GM19463 (cell line): ENCODE data around the gene DDX51.

Source experiments
- ATAC-seq: cut with Tn5 transposase; IDR thresholded peaks from one replicate; pipeline ENCODE4 v1.9.1; 2021; ENCODE audit warnings: mild to moderate bottlenecking, moderate library complexity; ENCODE audit not compliant: unreplicated experiment

DDX51 gene

DNA sequence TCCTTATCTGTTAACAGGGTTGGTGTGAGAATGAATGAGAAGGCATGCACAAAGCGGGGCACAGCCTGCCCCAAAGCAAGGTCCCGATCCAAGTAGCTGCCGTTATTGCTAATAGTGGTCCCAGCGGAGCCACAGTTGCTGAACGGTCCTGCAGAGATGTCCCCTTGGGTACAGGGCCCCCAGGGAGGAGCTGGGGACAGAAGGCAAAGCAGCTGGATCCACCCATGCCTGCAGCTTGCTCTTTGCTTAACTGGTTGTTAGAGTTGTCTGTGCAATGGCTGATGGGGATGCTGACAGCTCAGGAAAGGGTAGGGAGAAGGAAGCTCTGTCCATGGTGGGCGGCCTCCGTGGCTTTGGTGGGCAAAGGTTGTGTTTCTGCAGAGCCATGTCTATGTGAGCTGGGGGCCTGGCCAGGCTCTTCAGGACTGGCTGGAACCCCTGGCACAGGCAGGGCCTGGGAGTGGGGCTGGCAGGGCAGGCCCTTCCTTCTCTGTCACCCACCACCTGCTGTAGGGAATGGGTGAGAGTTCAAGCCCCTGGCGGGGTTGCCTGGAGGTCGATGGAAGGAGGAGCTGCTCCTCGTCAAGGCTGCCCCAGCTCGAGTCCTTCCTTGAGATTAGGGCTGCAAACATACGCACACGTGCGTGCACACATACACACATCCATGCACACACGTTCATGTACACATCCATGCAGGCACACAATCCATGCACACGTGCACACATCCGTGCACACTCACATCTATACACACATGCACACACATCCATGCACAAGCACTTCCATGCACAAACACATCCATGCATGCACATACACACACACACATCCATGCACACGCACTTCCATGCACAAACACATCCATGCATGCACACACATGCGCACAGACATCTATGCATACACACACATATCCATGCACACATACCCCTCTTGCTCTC, 35.6 kb upstream of the DDX51 start:
- ATAC-seq, result no peak

DNA sequence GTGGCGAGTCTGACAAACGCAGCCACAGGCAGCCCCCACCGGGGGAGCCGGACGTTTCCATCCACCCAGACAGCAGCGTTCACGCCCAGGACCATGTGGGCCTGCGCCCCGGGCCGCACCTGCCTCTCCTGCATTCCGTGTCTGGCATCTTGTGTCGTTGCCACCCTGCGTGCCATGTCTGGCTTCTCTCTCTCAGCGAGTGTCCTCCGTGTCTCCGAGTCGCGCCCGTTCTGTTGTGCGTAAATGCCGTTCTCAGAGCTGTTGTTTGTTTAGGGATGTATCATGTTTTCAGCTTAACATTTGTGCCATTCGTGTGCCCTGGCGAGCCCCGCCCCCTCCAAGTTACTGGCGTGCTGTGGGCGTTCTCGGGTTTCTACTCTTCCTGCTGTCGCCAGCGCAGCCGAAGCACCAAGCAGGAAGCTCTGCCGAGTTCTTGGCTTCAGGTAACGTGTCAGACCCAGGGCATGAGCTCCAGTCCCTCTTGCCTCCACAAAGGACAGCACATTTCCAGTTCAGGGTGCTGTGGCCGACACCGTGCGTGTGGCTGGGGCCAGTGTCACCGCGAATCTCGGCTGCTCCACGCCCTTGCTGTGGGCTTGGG, 34.8 kb upstream of the DDX51 start:
- no peak for ATAC-seq

DNA sequence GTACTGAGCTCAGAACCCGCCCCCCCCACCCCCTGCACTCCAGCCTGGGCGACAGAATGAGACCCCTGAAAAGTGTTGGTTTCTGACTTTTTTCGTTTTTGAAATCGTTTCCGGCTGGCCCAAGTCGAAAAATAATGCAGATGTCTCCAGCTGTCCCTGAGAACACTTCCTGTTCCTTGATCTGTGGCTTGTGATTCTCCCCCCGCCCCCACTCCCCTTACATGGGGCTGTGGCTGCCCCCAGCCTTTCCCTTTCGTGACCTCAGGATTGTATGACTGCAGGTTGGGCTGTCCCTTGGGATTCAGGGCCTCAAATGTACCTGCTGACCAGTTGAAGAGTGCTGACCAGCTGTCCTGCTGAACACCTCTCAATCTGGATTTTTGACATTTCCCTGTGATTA, 34.2 kb upstream of the DDX51 start:
- no peak for ATAC-seq

DNA sequence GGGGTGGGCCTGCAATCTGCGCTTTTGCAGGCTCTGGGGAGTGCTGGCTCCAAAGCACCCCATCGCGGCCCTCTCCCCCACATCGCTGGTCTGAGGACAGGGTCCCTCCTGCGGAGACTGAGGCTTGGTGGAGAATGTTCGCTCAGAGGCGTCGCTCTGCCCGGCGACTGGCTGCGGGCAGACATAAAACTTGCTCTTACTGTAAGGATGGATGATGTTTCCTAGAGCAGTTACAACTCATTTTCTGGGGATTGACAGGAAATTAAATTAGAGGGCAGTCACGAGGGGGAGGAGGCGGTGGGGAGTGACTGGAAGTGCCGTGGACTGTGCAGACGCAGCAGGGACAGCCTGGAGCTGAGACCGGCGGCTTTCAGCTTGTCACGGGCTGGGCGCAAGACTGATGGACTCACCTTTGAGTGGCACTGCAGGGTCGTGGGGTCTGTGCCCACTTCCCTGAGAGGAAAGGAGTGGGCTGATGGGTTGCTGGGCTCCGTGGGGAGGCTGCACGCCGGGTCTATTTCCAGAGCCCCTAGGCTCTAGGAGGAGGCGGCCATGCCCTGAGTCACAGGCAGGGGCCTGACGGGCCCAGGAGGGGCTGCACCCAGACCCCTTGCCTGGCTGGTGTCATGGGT, 32.9 kb upstream of the DDX51 start:
- no peak for ATAC-seq

DNA sequence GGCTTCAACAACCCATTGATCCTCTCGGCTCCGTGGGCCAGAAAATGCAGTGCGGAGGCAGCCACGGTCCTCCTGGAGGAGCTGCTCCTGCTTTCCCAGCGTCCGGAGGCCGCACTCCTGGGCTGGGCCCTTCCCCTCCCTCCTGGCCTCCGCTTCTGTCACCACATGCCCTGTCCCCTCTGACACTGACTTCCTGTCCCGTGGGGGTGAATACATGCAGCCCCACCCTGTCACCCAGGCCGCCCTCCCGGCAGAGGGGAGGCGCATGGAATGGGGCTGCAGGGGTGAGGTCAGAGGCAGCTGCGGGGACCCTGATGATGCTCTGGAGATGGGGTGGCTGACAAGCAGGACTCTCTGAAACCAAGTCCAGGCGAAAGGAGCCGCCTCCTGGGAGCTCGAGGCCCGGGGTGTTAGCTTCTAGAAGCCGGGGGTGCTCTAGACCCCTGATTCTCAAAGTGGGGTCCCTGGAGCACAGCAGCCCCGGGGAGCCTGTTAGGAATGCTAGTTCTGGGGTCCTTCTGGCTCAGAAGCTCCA, 32.3 kb upstream of the DDX51 start:
- ATAC-seq, result no peak

DNA sequence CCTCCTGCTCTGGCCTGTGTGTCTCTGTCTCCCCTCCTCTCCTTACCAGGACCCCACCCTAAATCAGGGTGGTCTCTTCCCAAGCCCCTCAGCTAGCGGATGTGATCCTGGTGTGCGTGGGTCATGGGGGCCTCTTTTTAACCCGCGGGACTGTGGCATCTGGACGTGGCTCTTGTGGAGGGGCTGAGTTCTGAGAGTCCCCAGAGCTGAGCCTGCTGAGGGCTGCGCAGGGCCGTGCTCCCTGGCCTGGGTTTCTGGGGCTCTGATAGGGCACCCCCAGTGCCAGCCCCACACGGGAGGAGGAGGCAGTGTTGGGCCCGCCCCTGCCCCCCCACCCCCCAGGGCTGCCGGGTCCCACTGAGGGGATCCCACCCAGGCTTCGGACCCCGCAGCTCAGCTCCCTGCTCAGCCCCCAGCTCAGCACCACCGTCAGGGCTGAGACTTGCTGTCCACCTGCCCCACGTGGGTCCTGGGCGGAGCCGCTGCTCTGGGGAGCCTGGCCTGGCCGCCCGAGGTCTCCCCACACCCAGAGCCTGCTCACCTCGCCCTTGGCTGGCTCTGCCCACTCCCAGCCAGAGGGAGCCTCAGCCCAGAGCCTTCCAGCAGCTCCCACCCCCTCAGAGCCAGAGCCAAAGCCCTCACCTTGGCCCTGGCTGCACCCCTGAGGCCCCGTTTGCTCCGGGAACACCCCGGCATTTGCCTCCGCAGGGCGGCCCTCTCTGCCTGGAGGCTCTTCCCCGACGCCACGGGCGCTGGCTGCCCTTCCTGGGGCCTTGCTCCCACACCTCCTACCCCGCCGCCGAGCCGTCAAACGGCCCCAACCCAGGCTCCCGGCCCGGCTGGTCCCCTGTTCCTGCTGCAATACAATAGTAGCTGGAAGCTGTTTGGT, 31.6 kb upstream of the DDX51 start:
- ATAC-seq, result no peak

DNA sequence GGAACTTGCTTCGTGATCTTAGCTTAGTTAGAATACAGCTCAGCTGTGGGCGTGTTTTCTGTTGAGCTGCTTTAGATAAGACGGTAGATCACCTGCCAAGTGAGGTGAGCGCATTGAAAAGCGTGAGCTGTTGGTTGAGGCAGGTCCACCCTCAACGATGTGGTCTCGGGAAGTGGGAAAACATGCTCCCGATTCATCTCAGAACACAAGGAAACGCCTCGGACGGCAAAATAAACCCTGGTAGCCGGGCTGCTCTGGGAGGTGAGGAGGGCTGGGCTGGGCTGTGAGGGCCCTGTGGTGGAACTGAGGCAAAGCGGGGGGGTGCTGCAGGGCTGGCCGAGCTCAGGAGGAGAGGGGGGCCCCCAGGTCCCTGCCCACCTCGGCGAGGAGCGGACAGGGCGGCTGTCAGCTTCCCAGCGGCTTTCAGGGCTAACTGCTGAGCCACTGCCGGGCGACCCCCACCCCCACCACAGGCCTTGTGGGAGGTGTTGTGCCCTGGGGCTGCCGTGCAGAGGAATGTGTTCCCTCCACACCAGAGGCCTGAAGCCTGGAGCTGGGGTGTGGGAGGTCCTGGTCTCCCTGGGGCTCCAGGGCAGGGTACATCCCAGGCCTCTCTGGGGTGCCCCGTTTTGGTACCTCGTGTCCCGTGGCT, 30.8 kb upstream of the DDX51 start:
- no peak for ATAC-seq

DNA sequence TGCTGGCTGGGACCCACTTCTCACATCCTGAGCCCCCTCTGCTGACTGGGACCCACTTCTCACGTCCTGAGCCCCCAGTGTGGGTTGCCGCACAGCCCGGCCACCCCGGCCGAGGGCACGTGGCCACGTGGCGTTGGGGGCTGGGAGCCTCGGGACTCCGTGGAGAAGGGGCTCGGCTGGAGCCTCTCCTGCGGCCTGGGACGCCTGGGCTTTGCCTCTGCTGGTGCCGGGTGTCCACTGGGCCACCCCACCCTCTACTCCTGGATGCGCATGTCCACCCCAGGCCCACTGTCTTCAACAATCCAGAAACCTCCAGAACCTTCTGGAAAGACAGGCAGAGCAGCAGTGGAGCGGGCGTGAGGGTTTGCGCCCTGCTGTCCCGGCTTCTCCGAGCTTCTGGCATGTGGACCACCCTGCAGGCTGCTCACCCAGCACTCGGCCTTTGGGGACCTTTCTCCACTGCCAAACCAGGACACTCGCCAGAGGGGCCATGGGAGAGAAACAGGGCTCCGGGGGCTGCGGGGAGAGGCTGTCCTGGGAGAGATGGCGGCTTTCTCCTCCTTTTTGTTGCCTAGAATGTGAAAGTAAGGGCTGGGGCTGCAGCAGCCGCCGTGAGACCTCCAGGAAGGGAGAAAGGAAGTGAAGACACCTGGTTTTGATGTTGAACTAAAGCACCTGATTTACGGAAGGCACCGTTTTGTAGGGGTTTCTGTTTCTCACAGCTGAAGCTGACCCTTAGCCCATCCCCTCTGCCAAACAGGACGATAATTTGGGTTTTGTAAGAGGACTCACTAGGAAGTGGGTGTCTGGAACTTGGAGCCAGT, 30.1 kb upstream of the DDX51 start:
- ATAC-seq, result no peak

DNA sequence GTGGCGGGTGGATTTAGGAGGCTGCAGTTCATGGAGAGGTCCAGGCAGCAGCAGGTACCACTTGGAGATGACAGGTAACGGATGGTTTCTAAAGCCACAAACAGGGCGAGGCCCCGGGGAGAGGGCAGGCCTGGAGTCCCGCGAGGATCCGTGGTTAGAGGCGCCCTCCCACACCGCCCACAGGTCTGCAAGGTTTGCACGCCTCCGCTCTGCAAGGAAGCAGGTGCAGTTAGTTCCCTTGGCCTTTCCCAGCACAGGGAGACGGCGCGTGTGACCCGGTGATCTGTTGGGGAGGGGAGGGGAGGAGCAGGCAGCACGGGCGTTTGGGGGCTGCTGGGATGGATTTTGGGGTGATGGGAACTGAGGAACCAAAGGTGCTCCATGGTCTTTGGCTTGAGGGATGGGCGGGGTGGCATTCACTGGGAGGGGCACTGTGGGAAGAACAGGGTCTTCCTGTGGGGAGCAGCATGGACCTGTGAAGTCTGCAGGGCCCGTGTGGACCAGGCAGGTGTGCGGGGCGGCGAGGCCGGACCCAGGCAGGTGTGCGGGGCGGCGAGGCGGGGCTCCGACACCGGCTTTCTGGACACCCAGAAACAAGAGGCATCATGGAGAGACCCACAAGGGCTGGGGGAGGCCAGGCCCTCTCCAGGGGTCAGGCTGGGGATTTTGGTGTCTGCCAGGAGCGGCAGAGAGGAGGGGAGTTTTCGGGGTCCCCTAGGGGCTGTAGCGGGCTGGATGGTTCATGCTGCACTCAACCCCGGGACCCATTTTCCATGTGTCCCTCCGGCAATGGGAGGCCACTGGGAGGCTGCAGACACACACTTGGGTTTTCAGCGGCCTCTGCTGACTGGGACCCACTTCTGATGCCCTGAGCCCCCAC, 29.3 kb upstream of the DDX51 start:
- no peak for ATAC-seq

DNA sequence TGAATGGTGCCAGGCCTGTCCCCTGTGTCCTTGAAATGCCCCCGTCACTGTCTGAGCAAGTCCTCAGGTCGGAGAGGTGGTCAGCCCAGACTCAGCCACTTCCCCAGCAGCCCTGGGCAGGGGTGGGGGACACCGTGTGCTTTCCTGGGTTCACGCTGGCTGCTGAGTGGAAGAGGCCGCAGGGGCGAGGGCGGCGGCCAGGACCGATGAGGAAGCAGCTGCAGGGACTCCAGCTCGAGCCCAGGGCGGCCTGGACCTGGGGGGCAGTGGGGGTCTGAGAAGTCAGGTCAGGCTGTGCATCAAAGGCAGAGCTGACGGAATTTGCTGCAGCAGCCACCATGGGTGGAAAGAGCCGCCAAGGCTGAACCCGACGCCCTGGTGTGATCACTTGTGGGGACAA, 28.5 kb upstream of the DDX51 start:
- no peak for ATAC-seq

DNA sequence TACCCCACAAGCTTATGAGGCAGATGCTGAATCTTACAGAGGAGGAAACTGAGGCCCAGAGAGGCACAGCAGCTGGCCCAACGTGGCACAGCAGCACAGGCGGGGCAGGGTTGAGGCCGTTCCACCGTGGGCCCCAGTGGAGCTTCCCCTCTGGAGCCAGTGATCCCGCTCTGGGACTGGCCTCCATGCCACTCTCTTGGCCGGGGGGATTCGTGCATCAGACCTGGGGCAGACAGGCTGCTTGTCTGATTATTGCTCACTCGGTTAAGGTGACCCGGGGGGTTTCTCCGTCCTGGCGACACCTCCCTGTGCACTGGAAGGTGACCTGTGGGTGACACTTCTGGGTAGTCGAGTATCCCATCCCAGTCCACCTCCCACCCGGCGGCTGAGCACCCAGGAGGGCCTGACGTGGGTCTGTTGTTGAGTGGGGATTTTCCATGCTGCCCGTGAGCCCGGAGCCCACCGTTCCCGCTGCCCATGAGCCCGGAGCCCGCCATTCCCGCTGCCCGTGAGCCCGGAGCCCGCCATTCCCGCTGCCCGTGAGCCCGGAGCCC, 27.9 kb upstream of the DDX51 start:
- no peak for ATAC-seq

DNA sequence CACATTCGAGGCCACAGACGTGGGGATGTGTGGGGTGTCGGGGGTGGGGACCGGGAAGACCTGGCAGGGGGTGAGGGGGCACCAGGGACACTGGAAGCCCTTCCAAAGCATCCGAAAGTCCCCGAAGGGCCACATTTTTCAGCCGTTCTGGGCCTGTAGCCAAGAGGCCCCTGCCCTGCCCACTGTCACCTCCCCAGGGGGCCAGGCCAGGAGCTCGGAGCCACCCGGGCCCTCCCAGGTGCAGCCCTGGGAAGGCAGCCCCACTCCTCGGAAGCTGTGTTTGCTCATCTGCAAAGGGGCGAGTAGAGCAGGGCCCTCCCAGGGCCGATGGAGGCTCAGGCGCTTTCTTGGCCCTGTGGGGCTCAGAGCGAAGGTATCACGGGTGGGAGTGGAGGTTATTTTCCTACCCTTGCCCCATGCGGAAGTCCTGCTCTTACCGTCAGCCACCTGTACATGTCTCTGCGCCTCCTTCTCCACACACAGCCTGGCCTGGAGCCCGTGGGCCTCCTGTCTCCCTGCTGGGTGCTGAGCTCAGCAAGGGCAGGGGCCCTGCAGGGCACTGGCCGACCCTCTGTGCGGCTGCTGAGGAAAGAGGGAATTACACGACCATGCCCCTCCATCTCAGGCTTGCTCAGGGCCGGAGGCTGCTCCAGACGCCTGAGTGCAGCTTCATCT, 27.3 kb upstream of the DDX51 start:
- ATAC-seq, result no peak

DNA sequence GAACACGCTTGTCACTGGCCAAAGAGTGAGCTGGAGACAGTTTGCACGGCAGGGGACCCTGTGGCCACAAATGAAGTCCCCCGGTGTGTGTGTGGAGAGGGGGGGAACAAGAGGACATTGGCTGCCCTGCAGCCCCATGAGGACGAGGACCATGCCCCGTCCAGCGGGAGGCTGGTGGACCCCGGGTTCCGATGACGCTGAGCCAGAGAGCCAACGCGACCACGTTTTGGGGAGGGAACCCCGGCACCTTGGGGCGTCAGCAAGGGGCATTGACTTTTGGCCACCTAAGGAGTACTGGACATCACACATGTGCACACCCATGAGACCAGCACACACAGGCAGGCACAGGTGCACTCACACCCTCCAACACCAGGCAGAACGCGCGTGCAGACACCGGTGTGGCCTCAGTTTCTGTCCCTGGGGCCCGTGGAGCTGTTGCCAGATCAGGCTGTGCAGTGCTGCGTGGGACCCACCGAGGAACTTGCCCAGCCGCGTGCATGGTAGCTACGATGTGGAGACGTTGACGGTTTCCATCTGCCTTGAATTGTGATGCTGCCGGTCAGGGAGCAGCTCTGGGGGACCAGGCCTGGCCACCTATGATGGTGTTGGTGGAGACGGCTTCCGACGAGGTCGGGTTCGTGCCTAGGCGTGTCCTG, 26.6 kb upstream of the DDX51 start:
- no peak for ATAC-seq

DNA sequence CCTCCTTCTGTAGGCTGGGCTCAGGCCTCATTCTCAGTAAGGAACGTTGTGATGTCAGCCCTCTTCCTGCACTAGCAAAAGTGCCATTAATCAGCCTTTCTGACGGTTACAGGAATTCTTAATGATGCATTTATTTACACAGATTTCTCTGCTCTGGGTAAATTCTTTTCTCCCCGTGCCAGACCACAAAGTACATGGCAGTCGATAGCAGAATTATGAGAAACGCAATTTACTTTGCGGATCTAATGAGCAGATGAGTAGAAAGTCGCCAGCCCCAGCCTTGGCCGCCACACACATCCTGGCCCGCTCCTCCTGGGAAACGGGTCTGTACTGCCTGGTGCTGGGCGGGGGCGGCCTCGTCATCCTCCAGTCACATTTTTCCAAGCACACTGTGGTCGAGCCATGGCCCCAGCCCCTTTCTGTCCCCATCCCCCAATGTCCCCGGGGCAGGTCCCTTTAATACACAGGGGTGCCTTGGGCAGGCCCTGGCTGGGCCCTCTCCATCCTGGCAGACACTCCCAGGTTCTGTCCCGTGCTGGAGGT, 26.0 kb upstream of the DDX51 start:
- ATAC-seq, result no peak

DNA sequence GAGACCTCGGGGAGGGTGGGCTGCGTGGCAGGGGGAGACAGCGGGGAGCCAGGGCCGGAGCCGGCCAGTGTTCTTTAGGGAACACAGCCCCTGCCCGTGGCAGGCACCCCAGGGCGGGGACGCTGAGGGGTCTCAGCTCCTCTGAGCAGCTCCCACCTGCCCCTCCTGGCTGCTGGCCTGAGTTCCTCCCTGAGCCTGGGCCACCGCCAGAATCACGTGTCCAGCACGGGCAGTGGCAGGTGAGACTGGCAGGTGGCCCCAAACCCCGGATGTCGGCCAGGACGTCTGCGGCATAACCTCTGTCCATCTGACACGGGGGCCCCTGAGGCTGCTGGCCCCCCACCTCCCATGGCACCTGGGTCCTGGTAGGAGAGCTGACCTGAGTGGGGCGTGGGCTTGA, 25.3 kb upstream of the DDX51 start:
- no peak for ATAC-seq

DNA sequence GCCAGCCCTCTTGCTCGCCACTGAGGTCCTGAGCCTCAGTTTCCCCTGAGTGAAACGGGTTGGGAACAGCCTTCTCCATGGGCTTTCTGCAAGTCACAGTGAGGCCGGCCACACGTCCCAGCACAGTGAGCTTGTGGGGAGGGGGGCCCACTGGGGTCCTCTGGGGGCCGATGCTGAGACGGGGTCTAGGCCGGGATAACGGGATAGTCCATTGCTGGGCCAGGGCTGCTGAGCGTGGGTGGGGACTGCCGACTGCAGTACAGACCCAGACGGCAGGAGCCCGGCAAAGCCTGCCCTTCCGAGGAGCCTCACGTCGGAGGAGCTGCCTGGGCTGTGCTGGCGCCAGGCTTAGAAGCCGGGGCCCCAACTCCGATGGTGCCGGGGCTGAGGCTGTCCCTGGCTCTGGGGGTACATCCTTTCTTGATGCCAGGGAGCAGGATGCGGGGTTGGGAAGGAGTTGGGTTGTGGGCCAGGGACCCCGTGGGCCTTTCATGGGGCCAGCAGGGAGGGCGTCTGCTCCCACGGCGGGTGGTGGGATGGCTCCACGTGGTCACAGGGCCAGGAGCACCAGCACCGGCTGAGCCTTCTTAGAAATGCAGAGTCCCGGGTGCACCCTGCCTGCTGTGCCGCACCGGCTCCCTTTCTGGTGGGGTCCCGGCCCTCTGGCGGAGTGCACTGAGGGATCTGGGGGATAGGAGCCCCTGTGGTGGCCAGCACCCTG, 24.4 kb upstream of the DDX51 start:
- ATAC-seq, result no peak
